ENCODE data around the gene TSPAN14.
A peak's percentile ranks its signal among the peaks of the same experiment; 100 is the strongest.
"Not testable (repeated sequence)": the region's sequence is repeated elsewhere in the genome, so short reads cannot be mapped to it uniquely, and the experiment has no call there.

TSPAN14 gene

DNA sequence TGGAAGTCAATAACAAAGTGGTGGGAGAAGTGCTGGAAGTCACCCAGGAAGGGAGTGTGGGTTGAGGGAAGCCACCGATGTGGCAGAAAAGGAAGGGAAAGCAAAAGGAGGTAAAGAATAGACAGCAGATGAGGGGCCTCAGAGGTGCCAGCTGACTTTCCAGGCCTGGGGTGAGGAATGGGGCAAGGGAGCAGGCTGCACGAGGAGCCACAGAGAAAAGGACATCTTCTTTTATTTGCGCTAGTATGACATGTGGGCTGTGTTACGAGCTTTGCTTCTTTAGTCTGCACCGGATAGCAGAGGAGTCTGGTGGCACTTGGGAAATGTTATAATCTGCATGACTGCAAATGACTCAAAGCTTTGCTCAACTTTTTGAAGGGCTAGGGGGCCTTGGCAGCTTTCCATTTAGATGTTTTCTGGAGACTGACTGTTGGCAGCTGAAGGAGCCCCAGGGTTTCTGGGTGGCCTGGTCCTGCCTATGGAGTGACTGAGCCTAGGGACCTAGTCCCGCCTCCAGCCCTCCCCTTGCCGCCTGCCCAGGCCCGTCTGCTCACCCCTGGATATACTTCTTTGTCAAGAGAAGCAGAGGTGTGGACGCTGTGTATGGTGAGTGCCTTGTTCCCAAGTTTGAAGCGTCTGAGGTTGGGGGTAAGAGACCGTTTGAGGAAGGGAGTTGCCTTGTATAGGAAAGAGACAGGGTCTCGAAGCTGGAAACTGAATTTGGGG is 40.7 kb upstream of the TSPAN14 start:
- peak overlapping the region; percentile 28 for H3K4me3 ChIP-seq (ENCODE audit: low read length)
- TF ChIP-seq, protein P1, sequence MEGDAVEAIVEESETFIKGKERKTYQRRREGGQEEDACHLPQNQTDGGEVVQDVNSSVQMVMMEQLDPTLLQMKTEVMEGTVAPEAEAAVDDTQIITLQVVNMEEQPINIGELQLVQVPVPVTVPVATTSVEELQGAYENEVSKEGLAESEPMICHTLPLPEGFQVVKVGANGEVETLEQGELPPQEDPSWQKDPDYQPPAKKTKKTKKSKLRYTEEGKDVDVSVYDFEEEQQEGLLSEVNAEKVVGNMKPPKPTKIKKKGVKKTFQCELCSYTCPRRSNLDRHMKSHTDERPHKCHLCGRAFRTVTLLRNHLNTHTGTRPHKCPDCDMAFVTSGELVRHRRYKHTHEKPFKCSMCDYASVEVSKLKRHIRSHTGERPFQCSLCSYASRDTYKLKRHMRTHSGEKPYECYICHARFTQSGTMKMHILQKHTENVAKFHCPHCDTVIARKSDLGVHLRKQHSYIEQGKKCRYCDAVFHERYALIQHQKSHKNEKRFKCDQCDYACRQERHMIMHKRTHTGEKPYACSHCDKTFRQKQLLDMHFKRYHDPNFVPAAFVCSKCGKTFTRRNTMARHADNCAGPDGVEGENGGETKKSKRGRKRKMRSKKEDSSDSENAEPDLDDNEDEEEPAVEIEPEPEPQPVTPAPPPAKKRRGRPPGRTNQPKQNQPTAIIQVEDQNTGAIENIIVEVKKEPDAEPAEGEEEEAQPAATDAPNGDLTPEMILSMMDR (IDR thresholded peaks at IDR 0.05; ENCODE audit: insufficient read depth, low read depth, low read length, missing control alignments): no peak
- peak; percentile 97 for DNase-seq (ENCODE audit: low read depth)

DNA sequence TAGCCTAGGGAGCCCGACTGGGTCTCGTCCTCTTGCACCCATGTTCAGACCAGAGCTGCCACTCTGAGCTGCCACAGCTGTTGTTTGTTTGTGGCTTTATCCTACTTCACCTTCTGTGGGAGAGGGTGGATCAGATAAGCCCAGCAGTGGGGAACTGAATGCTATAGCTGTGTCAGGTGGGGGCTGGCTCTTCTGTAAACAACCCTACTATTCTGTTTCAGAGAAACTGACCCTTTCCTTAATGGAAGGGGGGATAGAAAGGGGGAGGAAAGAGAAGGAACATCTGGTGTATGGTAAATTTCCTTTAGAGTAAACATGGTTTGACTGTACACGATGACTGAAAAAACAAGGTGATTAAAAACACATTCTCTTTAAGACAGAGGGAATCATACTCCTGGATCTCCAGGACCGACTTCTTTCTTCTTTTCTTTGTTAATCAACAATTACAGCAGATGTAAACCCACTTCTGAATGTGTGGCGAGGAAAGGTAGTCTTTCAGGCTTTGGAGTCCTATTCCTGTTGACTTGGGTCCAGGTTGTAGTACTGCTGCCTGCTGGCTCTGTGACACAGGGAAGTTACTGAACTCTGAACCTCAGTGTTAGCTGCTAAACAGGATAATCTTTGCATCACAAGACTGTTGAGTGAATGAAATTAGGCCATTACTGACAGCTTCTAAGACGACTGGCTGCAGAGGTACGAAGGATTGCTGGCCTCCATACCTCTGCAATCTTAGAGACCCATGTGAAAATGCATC is 39.8 kb upstream of the TSPAN14 start:
- no peak for DNase-seq (ENCODE audit: low read depth)
- TF ChIP-seq, protein P1 (IDR thresholded peaks at IDR 0.05; ENCODE audit: insufficient read depth, low read depth, low read length, missing control alignments): no peak
- peak overlapping the region; percentile 28 for H3K4me3 ChIP-seq (ENCODE audit: low read length)

DNA sequence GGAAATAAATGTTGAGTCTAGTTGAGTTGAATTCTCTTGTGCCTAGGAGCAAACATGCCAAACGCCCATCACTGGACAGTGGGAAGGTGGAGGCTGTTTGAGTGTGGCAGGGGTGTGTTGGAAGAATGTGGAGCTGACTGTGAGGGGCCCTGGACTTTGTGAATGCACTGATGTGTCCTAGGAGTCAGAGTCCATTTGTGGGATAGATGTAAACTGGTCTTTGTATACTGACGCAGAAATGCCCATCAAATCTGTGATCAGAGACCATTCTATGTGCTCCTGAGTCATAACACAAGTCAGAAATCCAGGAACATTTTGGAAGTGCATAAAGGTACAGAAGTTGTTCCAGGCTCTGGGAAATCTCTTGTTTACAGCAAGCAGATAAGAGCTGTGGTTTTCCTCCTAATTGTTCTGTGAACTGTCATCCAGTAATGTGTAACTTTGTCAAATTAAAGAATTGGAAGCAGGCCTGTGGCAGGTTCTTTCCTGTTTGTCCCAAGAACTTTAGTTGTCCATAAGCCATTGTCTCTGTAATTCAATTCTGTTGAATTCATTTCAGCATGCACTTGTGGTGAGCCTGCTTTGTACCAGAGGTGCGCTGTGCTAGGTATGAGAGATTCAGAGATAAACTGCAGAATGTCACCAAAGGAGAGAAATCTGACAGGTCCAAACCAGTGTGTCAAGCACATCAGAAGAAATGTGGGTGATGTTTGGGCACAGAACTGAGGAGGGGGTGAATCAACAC is 38.2 kb upstream of the TSPAN14 start:
- H3K4me3 ChIP-seq (ENCODE audit: low read length): no peak overlapping the region
- DNase-seq (ENCODE audit: low read depth): no peak
- TF ChIP-seq, protein P1 (IDR thresholded peaks at IDR 0.05; ENCODE audit: insufficient read depth, low read depth, low read length, missing control alignments): no peak

DNA sequence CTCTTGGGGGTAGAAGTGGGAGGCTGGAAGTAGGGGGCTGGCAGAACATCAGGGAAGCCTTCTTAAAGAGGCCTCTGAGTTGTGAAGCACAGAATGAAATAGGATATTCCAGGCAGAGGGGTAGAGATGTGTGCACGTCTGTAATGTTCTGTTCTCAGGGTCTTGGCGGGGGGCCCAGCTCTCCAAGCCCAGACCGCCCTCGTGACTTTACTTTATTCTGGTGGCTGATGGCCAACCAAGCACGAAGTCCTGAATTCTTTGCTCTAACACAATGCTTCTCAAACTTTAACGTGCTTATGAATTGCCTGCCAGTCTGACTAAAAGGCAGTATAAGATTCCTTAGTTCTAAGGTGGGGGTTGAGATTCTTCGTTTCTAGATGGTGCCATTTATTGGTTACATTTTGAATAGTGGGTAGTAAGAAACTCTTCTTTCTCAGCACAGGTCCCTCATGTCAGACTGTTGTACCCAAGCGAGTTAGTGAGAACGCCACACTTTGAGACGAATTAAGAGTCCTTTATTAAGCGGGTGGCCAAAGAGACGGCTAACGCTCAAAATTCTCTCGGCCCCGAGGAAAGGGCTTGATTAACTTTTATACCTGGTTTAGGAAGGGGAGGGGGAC is 37.5 kb upstream of the TSPAN14 start:
- H3K4me3 ChIP-seq (ENCODE audit: low read length): no peak overlapping the region
- TF ChIP-seq, protein P1 (IDR thresholded peaks at IDR 0.05; ENCODE audit: insufficient read depth, low read depth, low read length, missing control alignments): no peak
- DNase-seq (ENCODE audit: low read depth): no peak

DNA sequence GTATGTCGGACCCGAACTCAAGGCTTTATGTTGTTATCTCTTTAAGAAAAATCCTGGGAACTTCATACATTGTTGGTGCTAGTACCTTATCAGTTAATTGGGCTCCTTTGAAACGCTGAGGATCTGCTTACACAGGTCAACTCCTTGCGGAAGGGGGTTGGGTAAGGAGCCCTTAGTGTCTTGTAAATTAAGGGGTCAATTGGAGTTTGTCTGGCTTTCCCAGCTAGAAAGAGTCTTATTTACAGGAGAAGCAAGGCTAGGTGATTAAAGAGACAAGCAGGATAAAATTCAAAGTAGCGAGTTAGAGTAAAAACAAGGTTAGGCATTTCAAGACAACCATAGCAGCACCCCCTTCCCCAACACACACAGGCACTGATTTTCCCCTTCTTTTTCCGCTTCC is 36.9 kb upstream of the TSPAN14 start:
- not testable (repeated sequence) for H3K4me3 ChIP-seq (ENCODE audit: low read length); DNase-seq (ENCODE audit: low read depth)

DNA sequence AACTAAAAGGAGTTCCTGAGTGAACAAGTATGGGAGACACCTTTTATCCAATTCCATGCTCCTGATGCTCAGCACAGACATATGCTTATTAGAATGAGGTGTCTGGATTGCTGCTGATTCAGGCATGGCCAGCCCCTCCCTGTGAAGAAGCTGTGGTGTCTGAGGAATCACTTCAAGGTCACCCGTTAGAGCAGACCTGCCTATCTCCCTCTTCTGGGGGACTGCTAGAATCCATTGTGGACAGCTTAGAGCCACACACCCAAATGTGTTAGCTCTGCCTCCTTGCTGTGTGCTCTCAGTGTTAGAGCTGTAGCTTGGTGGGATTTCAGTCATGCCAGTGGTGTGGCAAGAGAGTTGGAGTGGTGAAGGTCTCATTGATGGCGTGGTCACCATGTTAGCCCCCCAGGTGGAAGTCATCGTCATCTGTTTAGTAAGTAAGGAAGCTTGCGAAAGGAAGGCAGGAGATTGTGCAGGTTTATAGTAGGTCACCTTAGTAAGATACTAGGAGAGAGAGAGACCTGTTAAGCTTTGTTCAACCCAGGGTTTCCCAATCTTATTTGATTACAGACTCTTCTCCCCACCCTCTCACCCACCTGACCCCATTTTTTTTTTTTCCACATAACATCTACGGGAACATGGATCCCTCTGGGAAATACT is 32.9 kb upstream of the TSPAN14 start:
- no peak overlapping the region for H3K4me3 ChIP-seq (ENCODE audit: low read length)
- TF ChIP-seq, protein P1 (IDR thresholded peaks at IDR 0.05; ENCODE audit: insufficient read depth, low read depth, low read length, missing control alignments): no peak
- no peak for DNase-seq (ENCODE audit: low read depth)

All from epithelial cell of esophagus (primary cell).